Calu3 (cell line): ENCODE results near the gene MRPS10. TPM values are rescaled to one million over a fixed set of nuclear protein-coding genes. Genes with fewer than 3 reads are reported as not detected.

Source experiments
- BruUV-seq: library from RNA; stranded (reverse); fragments of 400-500 nt; replicated peaks from 2 replicates; lab custom pipeline; 2021; lab: Mats Ljungman, UMichigan
- CTCF ChIA-PET: fragments of 300-600 bp; sonication (Branson Sonifier 250); formaldehyde crosslinking; loops from one replicate; lab custom pipeline; 2022; ENCODE audit warnings: antibody characterized with exemption; lab: Charles Lee
- DNase-seq: peaks from one replicate; pipeline ENCODE4 v3.0.0; 2022
- H3K27ac Mint-ChIP-seq: one replicate; pipeline ENCODE4 v1.8.0; 2022; ENCODE audit warnings: mixed read lengths; ENCODE audit not compliant: unreplicated experiment
- H3K27me3 Mint-ChIP-seq: one replicate; pipeline ENCODE4 v1.8.0; 2022; ENCODE audit warnings: mixed read lengths; ENCODE audit not compliant: unreplicated experiment
- H3K36me3 Mint-ChIP-seq: one replicate; pipeline ENCODE4 v1.8.0; 2022; ENCODE audit warnings: mild to moderate bottlenecking, moderate library complexity, mixed read lengths; ENCODE audit not compliant: insufficient read depth, unreplicated experiment
- H3K4me1 Mint-ChIP-seq: one replicate; pipeline ENCODE4 v1.8.0; 2022; ENCODE audit warnings: mild to moderate bottlenecking, low read depth, mixed read lengths; ENCODE audit not compliant: unreplicated experiment
- H3K4me3 Mint-ChIP-seq: one replicate; pipeline ENCODE4 v1.8.0; 2022; ENCODE audit warnings: mild to moderate bottlenecking, low read depth, moderate library complexity, mixed read lengths; ENCODE audit not compliant: unreplicated experiment
- H3K9me3 Mint-ChIP-seq: one replicate; pipeline ENCODE4 v1.8.0; 2022; ENCODE audit warnings: low read depth, mixed read lengths; ENCODE audit not compliant: unreplicated experiment
- intact Hi-C: fragments of 100-400 bp; cut with micrococcal nuclease; formaldehyde crosslinking; loops from one replicate; pipeline ENCODE4 v1.10.0; 2022; ENCODE audit not compliant: unreplicated experiment
- total RNA-seq: library from RNA; stranded (reverse); gene quantifications from 2 replicates; pipeline ENCODE4 v1.2.3, GENCODE V29; 2022
- TF ChIP-seq, protein P1 (sequence below): fragments of 200-600 bp; IDR thresholded peaks from one replicate; pipeline ENCODE4 v1.8.0; 2022; ENCODE audit warnings: antibody characterized with exemption; ENCODE audit not compliant: unreplicated experiment

Gene MRPS10
- total RNA-seq, 1 experiment from 2014 or later, result 50.0 TPM

- Mint-ChIP-seq H3K4me1 (peaks cover 19% of the 10 kb centered on the region), H3K27ac (no peak overlapping the region), H3K27me3 (no peaks in the 10 kb centered on the region), H3K36me3 (no peaks in the 10 kb centered on the region), H3K4me3 (no peak overlapping the region), H3K9me3 (no peaks in the 10 kb centered on the region)
- intact Hi-C loops, result no loop called here
- CTCF ChIA-PET, result no interaction called here
- no peak for DNase-seq
- no TSS peak for BruUV-seq
- TF ChIP-seq, protein P1, sequence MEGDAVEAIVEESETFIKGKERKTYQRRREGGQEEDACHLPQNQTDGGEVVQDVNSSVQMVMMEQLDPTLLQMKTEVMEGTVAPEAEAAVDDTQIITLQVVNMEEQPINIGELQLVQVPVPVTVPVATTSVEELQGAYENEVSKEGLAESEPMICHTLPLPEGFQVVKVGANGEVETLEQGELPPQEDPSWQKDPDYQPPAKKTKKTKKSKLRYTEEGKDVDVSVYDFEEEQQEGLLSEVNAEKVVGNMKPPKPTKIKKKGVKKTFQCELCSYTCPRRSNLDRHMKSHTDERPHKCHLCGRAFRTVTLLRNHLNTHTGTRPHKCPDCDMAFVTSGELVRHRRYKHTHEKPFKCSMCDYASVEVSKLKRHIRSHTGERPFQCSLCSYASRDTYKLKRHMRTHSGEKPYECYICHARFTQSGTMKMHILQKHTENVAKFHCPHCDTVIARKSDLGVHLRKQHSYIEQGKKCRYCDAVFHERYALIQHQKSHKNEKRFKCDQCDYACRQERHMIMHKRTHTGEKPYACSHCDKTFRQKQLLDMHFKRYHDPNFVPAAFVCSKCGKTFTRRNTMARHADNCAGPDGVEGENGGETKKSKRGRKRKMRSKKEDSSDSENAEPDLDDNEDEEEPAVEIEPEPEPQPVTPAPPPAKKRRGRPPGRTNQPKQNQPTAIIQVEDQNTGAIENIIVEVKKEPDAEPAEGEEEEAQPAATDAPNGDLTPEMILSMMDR, result no peak
Observed at GRCh38 chr6:42236030-42236429, 18.4 kb upstream of the MRPS10 start.

GRCh38 chr6:42232035-42232434, 14.4 kb upstream of the MRPS10 start:
- CTCF ChIA-PET, result interaction anchor here (0.5 to 0.6 kb wide), 2 partner anchors 40 to 213 kb away, joined by 4 read pairs; no protein-coding TSS in a partner anchor
- Mint-ChIP-seq H3K4me3 (no peak overlapping the region), H3K36me3 (peaks cover 14% of the 10 kb centered on the region), H3K27ac (no peak overlapping the region), H3K27me3 (no peaks in the 10 kb centered on the region), H3K9me3 (no peaks in the 10 kb centered on the region), H3K4me1 (peaks cover 36% of the 10 kb centered on the region)
- TF ChIP-seq, protein P1, result no peak
- no peak for DNase-seq
- intact Hi-C loops, result no loop called here
- no TSS peak for BruUV-seq

DNA sequence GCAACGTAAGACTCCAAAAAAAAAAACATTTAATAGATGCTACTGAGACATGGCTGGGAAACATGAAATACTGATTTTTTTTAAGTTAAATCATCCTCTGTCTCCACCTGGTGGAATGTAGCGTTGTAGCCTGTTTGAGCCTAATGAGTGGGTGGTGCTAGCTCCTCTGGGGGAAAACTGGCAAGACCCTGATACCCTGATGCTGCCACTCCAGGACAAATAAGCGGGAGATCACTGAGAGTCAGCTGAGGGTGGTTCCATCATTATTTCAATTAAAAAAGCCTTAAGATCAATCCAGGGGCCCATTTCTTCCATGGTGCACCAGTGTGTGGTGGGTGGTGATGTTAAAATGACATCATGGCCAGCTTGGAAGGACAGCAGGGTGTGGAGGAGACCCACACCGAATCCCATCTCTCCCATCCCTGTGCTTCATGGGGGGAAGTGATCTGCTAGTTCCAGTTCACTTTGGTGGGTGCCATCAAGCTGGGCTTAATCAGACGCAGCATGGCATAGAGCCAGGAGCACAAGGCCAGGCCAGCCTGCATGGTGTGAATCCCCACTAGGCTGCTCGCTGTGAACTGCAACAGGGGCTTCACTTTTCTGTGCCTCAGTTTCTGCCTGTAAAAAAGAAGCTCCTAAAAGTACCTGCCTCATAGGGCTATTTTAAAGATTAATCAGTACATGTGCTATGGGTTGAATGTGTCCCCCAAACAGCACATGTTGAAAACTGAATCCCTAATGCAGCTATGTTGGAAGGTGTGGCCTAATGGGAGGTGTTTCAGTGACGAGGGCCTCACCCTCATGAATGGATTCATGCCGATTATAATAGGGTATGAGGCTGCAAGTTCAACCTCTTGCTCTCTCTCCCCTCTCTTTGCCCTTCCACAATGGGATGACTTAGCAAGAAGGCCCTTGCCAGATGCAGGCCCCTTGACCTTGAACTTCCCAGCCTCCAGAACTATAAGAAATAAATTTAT, 13.0 kb upstream of the MRPS10 start:
- Mint-ChIP-seq H3K4me3 (no peak overlapping the region), H3K9me3 (no peaks in the 10 kb centered on the region), H3K27ac (no peak overlapping the region), H3K36me3 (peaks cover 21% of the 10 kb centered on the region), H3K27me3 (no peaks in the 10 kb centered on the region), H3K4me1 (peaks cover 51% of the 10 kb centered on the region)
- intact Hi-C loops, result loop anchor here (1.0 to 2.0 kb wide), 2 partner anchors 64 to 156 kb away; no protein-coding TSS in a partner anchor
- CTCF ChIA-PET, result interaction anchor here (0.6 to 2.0 kb wide), 9 partner anchors 9 to 334 kb away, joined by 3 to 13 read pairs (median 4); partner anchors contain the start of genes C6orf132 and MRPS10
- no TSS peak for BruUV-seq
- peak; percentile 33 for DNase-seq
- TF ChIP-seq, protein P1, result peak; percentile 82

- CTCF ChIA-PET, result interaction anchor here (1.0 to 2.0 kb wide), 6 partner anchors 10 to 318 kb away, joined by 3 to 13 read pairs (median 5); partner anchors contain the start of genes C6orf132 and MRPS10
- Mint-ChIP-seq H3K9me3 (no peaks in the 10 kb centered on the region), H3K4me3 (no peak overlapping the region), H3K36me3 (peaks cover 24% of the 10 kb centered on the region), H3K27ac (peak overlapping the region; percentile 100), H3K27me3 (no peaks in the 10 kb centered on the region), H3K4me1 (peaks cover 61% of the 10 kb centered on the region)
- intact Hi-C loops, result loop anchor here (1.0 to 10.0 kb wide), 3 partner anchors 63 to 305 kb away; no protein-coding TSS in a partner anchor
- no TSS peak for BruUV-seq
- TF ChIP-seq, protein P1, result no peak
- no peak for DNase-seq
Observed at GRCh38 chr6:42229506-42230119, 12.0 kb upstream of the MRPS10 start.
